ENCODE data around the gene PLTP. TPM values are rescaled to one million over a fixed set of nuclear protein-coding genes. Genes with fewer than 3 reads are reported as not detected.

PLTP gene
- total RNA-seq, 1 donor from 2014 or later: 162 TPM

- no peak overlapping the region for H3K4me2 ChIP-seq (ENCODE audit: low read length)
- H3K27me3 ChIP-seq (ENCODE audit: insufficient read depth, low read length): no peaks in the 10 kb centered on the region
- no peak overlapping the region for H3K4me3 ChIP-seq (ENCODE audit: insufficient read depth, low read depth, low read length)
- no peak overlapping the region for H3K9ac ChIP-seq (ENCODE audit: low read length)
- Mint-ChIP-seq H3K27ac (ENCODE audit: unreplicated experiment) (no peak overlapping the region), H3K27me3 (ENCODE audit: low read depth, unreplicated experiment) (no peaks in the 10 kb centered on the region), H3K9me3 (ENCODE audit: unreplicated experiment) (no peaks in the 10 kb centered on the region), H3K36me3 (ENCODE audit: low read depth, unreplicated experiment) (no peaks in the 10 kb centered on the region), H3K4me3 (ENCODE audit: unreplicated experiment) (no peak overlapping the region), H3K4me1 (ENCODE audit: low read depth, unreplicated experiment) (peaks cover 10% of the 10 kb centered on the region)
- no peak for FAIRE-seq
- no peak overlapping the region for H3K27ac ChIP-seq (ENCODE audit: low read depth, low read length)
- no peaks in the 10 kb centered on the region for H3K79me2 ChIP-seq (ENCODE audit: insufficient read depth, low read length)
- no peak overlapping the region for H2AFZ ChIP-seq (ENCODE audit: low read depth, low read length)
- H3K36me3 ChIP-seq (ENCODE audit: insufficient read depth, low read length): no peaks in the 10 kb centered on the region
- peaks cover 10% of the 10 kb centered on the region for H3K4me1 ChIP-seq (ENCODE audit: insufficient read depth, low read length)
- H4K20me1 ChIP-seq (ENCODE audit: insufficient read depth, low read length): no peaks in the 10 kb centered on the region
- TF ChIP-seq CTCF (IDR thresholded peaks at IDR 0.05; ENCODE audit: insufficient read depth, low read depth, low read length) (no peak), EZH2 (IDR thresholded peaks at IDR 0.05; ENCODE audit: insufficient read depth, low read length) (no peak)
- H3K9me3 ChIP-seq (ENCODE audit: insufficient read depth, low read depth, low read length): no peaks in the 10 kb centered on the region
- no peak for DNase-seq (ENCODE audit: low read depth)
Observed at GRCh38 chr20:45866454-45866853, 45.5 kb downstream of the PLTP start.

- DNase-seq (ENCODE audit: low read depth): no peak
- TF ChIP-seq CTCF (IDR thresholded peaks at IDR 0.05; ENCODE audit: insufficient read depth, low read depth, low read length): no peak
- no peak for TF ChIP-seq EZH2 (IDR thresholded peaks at IDR 0.05; ENCODE audit: insufficient read depth, low read length)
- Histone ChIP-seq H3K9ac (ENCODE audit: low read length) (no peak overlapping the region), H3K4me3 (ENCODE audit: insufficient read depth, low read depth, low read length) (no peak overlapping the region), H3K4me1 (ENCODE audit: insufficient read depth, low read length) (peaks cover 17% of the 10 kb centered on the region), H4K20me1 (ENCODE audit: insufficient read depth, low read length) (no peaks in the 10 kb centered on the region), H2AFZ (ENCODE audit: low read depth, low read length) (no peak overlapping the region), H3K36me3 (ENCODE audit: insufficient read depth, low read length) (no peaks in the 10 kb centered on the region), H3K27me3 (ENCODE audit: insufficient read depth, low read length) (no peaks in the 10 kb centered on the region), H3K9me3 (ENCODE audit: insufficient read depth, low read depth, low read length) (no peaks in the 10 kb centered on the region), H3K27ac (ENCODE audit: low read depth, low read length) (no peak overlapping the region), H3K4me2 (ENCODE audit: low read length) (no peak overlapping the region), H3K79me2 (ENCODE audit: insufficient read depth, low read length) (no peaks in the 10 kb centered on the region)
- H3K27ac Mint-ChIP-seq (ENCODE audit: unreplicated experiment): no peak overlapping the region
- H3K9me3 Mint-ChIP-seq (ENCODE audit: unreplicated experiment): no peaks in the 10 kb centered on the region
- H3K27me3 Mint-ChIP-seq (ENCODE audit: low read depth, unreplicated experiment): no peaks in the 10 kb centered on the region
- H3K4me1 Mint-ChIP-seq (ENCODE audit: low read depth, unreplicated experiment): peaks cover 22% of the 10 kb centered on the region
- H3K36me3 Mint-ChIP-seq (ENCODE audit: low read depth, unreplicated experiment): peaks cover 2% of the 10 kb centered on the region
- FAIRE-seq: no peak
- H3K4me3 Mint-ChIP-seq (ENCODE audit: unreplicated experiment): no peak overlapping the region
Observed at GRCh38 chr20:45863543-45864470, 48.1 kb downstream of the PLTP start.

Measured in astrocyte (in vitro differentiated cells and primary cell).